Measurements from ENCODE around the gene DEPP1.

DNA sequence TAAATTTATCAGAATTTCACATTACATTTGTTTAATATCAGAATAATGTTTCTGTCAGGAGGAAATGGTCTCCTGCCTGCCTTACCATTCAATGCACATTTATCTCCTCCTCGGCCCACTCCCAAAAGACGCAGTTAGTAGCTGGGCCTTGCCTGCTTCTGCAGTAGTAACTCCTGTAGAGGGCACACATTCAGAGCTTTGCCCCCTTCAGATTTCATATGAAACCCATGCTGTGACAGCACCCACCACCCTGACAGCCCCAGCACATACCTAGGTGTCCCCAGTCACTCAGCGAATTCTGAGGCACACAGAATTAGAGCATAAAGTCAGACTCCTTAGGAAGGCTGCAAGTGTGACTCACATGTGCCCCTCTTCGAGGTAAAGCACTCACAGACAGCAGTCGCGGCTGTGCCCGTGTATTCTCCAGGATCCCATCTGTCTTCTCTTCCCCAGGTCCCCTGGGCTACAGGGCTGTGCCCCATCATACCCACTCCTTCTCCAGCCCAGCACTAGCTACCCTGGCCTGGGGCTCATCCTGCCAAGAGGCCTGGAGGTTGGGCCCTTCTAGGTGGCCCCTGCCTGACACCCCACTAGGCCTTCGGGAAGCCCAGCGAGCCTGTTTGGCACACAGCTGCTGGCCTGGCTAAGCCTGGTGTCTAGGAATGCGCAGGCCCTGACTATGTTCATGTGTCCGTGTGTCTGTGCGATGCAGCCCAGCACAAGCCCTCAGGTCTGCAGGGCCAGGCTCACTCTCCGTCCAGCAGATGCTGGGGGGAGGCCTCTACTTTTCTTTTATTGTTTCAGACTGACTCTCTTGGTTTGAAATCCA is 4.7 kb upstream of the DEPP1 start:
- TF ChIP-seq, protein P1, sequence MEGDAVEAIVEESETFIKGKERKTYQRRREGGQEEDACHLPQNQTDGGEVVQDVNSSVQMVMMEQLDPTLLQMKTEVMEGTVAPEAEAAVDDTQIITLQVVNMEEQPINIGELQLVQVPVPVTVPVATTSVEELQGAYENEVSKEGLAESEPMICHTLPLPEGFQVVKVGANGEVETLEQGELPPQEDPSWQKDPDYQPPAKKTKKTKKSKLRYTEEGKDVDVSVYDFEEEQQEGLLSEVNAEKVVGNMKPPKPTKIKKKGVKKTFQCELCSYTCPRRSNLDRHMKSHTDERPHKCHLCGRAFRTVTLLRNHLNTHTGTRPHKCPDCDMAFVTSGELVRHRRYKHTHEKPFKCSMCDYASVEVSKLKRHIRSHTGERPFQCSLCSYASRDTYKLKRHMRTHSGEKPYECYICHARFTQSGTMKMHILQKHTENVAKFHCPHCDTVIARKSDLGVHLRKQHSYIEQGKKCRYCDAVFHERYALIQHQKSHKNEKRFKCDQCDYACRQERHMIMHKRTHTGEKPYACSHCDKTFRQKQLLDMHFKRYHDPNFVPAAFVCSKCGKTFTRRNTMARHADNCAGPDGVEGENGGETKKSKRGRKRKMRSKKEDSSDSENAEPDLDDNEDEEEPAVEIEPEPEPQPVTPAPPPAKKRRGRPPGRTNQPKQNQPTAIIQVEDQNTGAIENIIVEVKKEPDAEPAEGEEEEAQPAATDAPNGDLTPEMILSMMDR (IDR thresholded peaks at IDR 0.05) = no peak
- TF ChIP-seq NR3C1 (CRISPR knock-in tag; conservative IDR thresholded peaks at IDR 0.05; ENCODE audit: low read depth) = no peak
- TF ChIP-seq SP1 (CRISPR knock-in tag; conservative IDR thresholded peaks at IDR 0.05) = no peak
- TF ChIP-seq IRF2 (CRISPR knock-in tag; IDR thresholded peaks at IDR 0.05; ENCODE audit: borderline replicate concordance, low read depth) = no peak
- TF ChIP-seq, protein P2, sequence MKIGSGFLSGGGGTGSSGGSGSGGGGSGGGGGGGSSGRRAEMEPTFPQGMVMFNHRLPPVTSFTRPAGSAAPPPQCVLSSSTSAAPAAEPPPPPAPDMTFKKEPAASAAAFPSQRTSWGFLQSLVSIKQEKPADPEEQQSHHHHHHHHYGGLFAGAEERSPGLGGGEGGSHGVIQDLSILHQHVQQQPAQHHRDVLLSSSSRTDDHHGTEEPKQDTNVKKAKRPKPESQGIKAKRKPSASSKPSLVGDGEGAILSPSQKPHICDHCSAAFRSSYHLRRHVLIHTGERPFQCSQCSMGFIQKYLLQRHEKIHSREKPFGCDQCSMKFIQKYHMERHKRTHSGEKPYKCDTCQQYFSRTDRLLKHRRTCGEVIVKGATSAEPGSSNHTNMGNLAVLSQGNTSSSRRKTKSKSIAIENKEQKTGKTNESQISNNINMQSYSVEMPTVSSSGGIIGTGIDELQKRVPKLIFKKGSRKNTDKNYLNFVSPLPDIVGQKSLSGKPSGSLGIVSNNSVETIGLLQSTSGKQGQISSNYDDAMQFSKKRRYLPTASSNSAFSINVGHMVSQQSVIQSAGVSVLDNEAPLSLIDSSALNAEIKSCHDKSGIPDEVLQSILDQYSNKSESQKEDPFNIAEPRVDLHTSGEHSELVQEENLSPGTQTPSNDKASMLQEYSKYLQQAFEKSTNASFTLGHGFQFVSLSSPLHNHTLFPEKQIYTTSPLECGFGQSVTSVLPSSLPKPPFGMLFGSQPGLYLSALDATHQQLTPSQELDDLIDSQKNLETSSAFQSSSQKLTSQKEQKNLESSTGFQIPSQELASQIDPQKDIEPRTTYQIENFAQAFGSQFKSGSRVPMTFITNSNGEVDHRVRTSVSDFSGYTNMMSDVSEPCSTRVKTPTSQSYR (CRISPR knock-in tag; IDR thresholded peaks at IDR 0.05) = no peak
- TF ChIP-seq, protein P3, sequence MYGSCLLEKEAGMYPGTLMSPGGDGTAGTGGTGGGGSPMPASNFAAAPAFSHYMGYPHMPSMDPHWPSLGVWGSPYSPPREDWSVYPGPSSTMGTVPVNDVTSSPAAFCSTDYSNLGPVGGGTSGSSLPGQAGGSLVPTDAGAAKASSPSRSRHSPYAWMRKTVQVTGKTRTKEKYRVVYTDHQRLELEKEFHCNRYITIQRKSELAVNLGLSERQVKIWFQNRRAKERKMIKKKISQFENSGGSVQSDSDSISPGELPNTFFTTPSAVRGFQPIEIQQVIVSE (CRISPR knock-in tag; IDR thresholded peaks at IDR 0.05; ENCODE audit: borderline replicate concordance) = no peak
- TF ChIP-seq MXD4 (CRISPR knock-in tag; IDR thresholded peaks at IDR 0.05; ENCODE audit: borderline replicate concordance) = no peak
- TF ChIP-seq, protein P4, sequence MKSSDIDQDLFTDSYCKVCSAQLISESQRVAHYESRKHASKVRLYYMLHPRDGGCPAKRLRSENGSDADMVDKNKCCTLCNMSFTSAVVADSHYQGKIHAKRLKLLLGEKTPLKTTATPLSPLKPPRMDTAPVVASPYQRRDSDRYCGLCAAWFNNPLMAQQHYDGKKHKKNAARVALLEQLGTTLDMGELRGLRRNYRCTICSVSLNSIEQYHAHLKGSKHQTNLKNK (CRISPR knock-in tag; IDR thresholded peaks at IDR 0.05) = no peak
- TF ChIP-seq, protein P5, sequence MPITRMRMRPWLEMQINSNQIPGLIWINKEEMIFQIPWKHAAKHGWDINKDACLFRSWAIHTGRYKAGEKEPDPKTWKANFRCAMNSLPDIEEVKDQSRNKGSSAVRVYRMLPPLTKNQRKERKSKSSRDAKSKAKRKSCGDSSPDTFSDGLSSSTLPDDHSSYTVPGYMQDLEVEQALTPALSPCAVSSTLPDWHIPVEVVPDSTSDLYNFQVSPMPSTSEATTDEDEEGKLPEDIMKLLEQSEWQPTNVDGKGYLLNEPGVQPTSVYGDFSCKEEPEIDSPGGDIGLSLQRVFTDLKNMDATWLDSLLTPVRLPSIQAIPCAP (CRISPR knock-in tag; IDR thresholded peaks at IDR 0.05) = no peak
- TF ChIP-seq, protein P6, sequence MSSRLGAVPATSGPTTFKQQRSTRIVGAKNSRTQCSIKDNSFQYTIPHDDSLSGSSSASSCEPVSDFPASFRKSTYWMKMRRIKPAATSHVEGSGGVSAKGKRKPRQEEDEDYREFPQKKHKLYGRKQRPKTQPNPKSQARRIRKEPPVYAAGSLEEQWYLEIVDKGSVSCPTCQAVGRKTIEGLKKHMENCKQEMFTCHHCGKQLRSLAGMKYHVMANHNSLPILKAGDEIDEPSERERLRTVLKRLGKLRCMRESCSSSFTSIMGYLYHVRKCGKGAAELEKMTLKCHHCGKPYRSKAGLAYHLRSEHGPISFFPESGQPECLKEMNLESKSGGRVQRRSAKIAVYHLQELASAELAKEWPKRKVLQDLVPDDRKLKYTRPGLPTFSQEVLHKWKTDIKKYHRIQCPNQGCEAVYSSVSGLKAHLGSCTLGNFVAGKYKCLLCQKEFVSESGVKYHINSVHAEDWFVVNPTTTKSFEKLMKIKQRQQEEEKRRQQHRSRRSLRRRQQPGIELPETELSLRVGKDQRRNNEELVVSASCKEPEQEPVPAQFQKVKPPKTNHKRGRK (CRISPR knock-in tag; IDR thresholded peaks at IDR 0.05; ENCODE audit: borderline replicate concordance) = no peak
- TF ChIP-seq, protein P7, sequence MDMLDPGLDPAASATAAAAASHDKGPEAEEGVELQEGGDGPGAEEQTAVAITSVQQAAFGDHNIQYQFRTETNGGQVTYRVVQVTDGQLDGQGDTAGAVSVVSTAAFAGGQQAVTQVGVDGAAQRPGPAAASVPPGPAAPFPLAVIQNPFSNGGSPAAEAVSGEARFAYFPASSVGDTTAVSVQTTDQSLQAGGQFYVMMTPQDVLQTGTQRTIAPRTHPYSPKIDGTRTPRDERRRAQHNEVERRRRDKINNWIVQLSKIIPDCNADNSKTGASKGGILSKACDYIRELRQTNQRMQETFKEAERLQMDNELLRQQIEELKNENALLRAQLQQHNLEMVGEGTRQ (CRISPR knock-in tag; IDR thresholded peaks at IDR 0.05) = no peak
